Measurements from ENCODE around the gene TDRD10. TPM values are rescaled to one million over a fixed set of nuclear protein-coding genes. Genes with fewer than 3 reads are reported as not detected.

The TDRD10 gene
- total and polyA plus RNA-seq, 4 donors = 1.9 to 12.6 (median 7.3) TPM

- no peak for DNase-seq
- no peak for ATAC-seq (ENCODE audit: insufficient read depth, low FRiP score)
- no peak overlapping the region for H3K27ac ChIP-seq (ENCODE audit: low read depth in 1 of 2, low read length in 1 of 2)
Measured at GRCh38 chr1:154468535-154469250, 33.3 kb upstream of the TDRD10 start.

DNA sequence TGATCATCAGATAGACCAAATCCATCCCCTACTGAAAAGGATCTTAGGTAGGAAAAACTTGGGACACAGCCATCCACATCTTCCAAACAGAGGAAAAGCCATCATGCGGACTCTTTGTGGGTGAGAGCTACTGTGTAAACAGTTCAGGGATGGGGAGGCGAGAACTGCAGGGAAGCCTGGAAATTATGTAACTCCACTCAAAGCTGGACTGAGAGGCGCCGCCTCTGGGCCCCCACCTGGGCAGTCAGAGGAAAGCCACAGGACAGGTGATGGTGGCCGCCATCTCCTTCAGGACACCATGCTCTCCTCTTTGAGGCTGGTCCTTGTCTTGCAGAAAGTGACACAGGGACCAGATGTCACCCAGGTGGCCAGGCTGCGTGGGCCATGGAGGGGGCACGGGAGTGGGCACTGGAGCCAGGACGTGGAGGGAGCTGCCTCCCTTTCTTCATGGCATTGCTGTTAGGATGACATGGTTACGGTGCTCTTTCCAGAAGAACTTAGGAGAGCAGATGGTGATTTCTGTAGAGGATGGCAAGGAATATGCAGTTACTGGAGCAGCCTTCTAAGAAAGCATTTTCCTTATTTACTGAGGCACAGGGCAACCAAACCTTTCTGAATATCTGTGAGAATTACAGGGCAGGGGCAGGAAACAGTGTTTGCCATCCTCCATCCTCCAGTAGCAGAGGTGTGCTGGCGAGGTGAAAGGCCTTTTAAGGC is 32.0 kb upstream of the TDRD10 start:
- no peak overlapping the region for H3K27ac ChIP-seq (ENCODE audit: low read depth in 1 of 2, low read length in 1 of 2)
- no peaks in the 10 kb centered on the region for H3K27me3 ChIP-seq (ENCODE audit: control insufficient read depth in 3 of 3, insufficient read depth in 3 of 3, low read length in 2 of 3)
- no peak for TF ChIP-seq CTCF (IDR thresholded peaks at IDR 0.05; ENCODE audit: control extremely low read depth, extremely low read depth)
- H3K9me3 ChIP-seq (ENCODE audit: control insufficient read depth in 4 of 4, insufficient read depth in 3 of 4, low read length in 3 of 4) = no peaks in the 10 kb centered on the region
- H3K9ac ChIP-seq (ENCODE audit: insufficient read depth in 1 of 2, low read length in 2 of 2) = no peak overlapping the region
- H3K4me3 ChIP-seq = no peak overlapping the region
- peaks cover 0 to 15% (median 3%) of the 10 kb centered on the region in 4 donors for H3K36me3 ChIP-seq (ENCODE audit: control insufficient read depth in 4 of 4, insufficient read depth in 4 of 4, low read length in 4 of 4)
- ATAC-seq (ENCODE audit: insufficient read depth, low FRiP score) (no peak), DNase-seq (no peak)
- H3K4me1 ChIP-seq (ENCODE audit: control insufficient read depth in 5 of 5, insufficient read depth in 5 of 5, low read length in 5 of 5) = peaks cover 0 to 6% (median 0%) of the 10 kb centered on the region in 5 donors
- WGBS, 2 donors = 77 to 83% methylated on average over 10 of the region's 10 CpGs

More at GRCh38 chr1:154468535-154469250, 33.3 kb upstream of the TDRD10 start:
- WGBS, 2 donors = 84 to 86% methylated on average over 12 of the region's 12 CpGs
- Histone ChIP-seq H3K27me3 (ENCODE audit: control insufficient read depth in 3 of 3, insufficient read depth in 3 of 3, low read length in 2 of 3) (no peaks in the 10 kb centered on the region), H3K4me1 (ENCODE audit: control insufficient read depth in 5 of 5, insufficient read depth in 5 of 5, low read length in 5 of 5) (peaks cover 0 to 1% (median 0%) of the 10 kb centered on the region in 5 donors), H3K9ac (ENCODE audit: insufficient read depth in 1 of 2, low read length in 2 of 2) (no peak overlapping the region), H3K9me3 (ENCODE audit: control insufficient read depth in 4 of 4, insufficient read depth in 3 of 4, low read length in 3 of 4) (no peaks in the 10 kb centered on the region), H3K4me3 (no peak overlapping the region), H3K36me3 (ENCODE audit: control insufficient read depth in 4 of 4, insufficient read depth in 4 of 4, low read length in 4 of 4) (peaks cover 0 to 15% (median 3%) of the 10 kb centered on the region in 4 donors)
- TF ChIP-seq CTCF (IDR thresholded peaks at IDR 0.05; ENCODE audit: control extremely low read depth, extremely low read depth) = no peak

DNA sequence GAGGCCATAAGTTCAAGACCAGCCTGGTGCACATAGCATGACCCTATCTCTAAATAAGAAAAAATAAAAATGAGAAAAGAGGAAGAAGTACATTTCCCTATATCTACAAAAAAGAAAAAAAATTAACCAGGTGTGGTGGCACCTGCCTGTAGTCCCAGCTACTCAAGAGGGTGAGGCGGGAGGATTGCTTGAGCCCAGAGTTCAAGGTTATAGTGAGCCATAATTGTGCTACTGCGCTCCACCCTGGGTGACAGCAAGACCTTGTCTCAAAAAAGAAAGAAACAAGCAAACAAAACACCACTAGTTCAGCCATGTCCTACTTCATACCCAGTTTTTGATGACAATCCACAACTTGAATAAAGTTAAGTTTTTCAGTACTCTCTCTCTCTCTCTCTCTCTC is 30.7 kb upstream of the TDRD10 start:
- WGBS, 2 donors = 93 to 95% methylated on average over 2 of the region's 2 CpGs
- DNase-seq (no peak), ATAC-seq (ENCODE audit: insufficient read depth, low FRiP score) (no peak)
- H3K9ac ChIP-seq (ENCODE audit: insufficient read depth in 1 of 2, low read length in 2 of 2) = no peak overlapping the region
- H3K36me3 ChIP-seq (ENCODE audit: control insufficient read depth in 4 of 4, insufficient read depth in 4 of 4, low read length in 4 of 4) = peaks cover 0 to 5% (median 0%) of the 10 kb centered on the region in 4 donors
- no peak for TF ChIP-seq CTCF (IDR thresholded peaks at IDR 0.05; ENCODE audit: control extremely low read depth, extremely low read depth)
- H3K9me3 ChIP-seq (ENCODE audit: control insufficient read depth in 4 of 4, insufficient read depth in 3 of 4, low read length in 3 of 4) = no peaks in the 10 kb centered on the region
- H3K4me1 ChIP-seq (ENCODE audit: control insufficient read depth in 5 of 5, insufficient read depth in 5 of 5, low read length in 5 of 5) = peaks cover 0 to 7% (median 0%) of the 10 kb centered on the region in 5 donors
- H3K27me3 ChIP-seq (ENCODE audit: control insufficient read depth in 3 of 3, insufficient read depth in 3 of 3, low read length in 2 of 3) = no peaks in the 10 kb centered on the region
- no peak overlapping the region for H3K27ac ChIP-seq (ENCODE audit: low read depth in 1 of 2, low read length in 1 of 2)
- H3K4me3 ChIP-seq = no peak overlapping the region

Measured in lung (tissue), 12 donors.